Loucy (cell line): ENCODE results near the gene MARVELD1.

Source experiments
- H2AFZ ChIP-seq: fragments of 200-600 bp; sonication (generic); 2 replicates; pipeline ENCODE4 v1.6.0; 2016; ENCODE audit warnings: antibody characterized with exemption, mild to moderate bottlenecking, low read length, moderate library complexity
- H3F3A ChIP-seq: fragments of 200-600 bp; 2 replicates; pipeline ENCODE4 v1.6.0; 2016; ENCODE audit warnings: antibody characterized with exemption, low read depth, mild to moderate bottlenecking
- H3K27me3 ChIP-seq: fragments of 200-600 bp; sonication (generic); 2 replicates; pipeline ENCODE4 v1.6.1; 2014; ENCODE audit warnings: low read length, mild to moderate bottlenecking; ENCODE audit not compliant: insufficient read depth, poor library complexity, severe bottlenecking
- H3K36me3 ChIP-seq: fragments of 200-600 bp; sonication (generic); 2 replicates; pipeline ENCODE4 v1.6.1; 2016; ENCODE audit warnings: low read length; ENCODE audit not compliant: insufficient read depth
- H3K4me1 ChIP-seq: fragments of 200-600 bp; sonication (generic); 2 replicates; pipeline ENCODE4 v1.5.1; 2014; ENCODE audit warnings: low read length, mild to moderate bottlenecking; ENCODE audit not compliant: insufficient read depth, poor library complexity, severe bottlenecking
- H3K4me2 ChIP-seq: fragments of 200-600 bp; sonication (generic); 2 replicates; pipeline ENCODE4 v1.6.0; 2014; ENCODE audit warnings: antibody characterized with exemption, low read length, low read depth, mild to moderate bottlenecking; ENCODE audit not compliant: poor library complexity, severe bottlenecking
- H3K4me3 ChIP-seq: fragments of 200-600 bp; sonication (generic); 2 replicates; pipeline ENCODE4 v1.5.1; 2014; ENCODE audit warnings: low read length, mild to moderate bottlenecking, mixed read lengths; ENCODE audit not compliant: poor library complexity, severe bottlenecking
- H3K79me2 ChIP-seq: fragments of 200-600 bp; sonication (generic); 2 replicates; pipeline ENCODE4 v1.6.1; 2014; ENCODE audit warnings: low read length; ENCODE audit not compliant: insufficient read depth
- H3K9ac ChIP-seq: fragments of 200-600 bp; sonication (generic); 2 replicates; pipeline ENCODE4 v1.6.0; 2014; ENCODE audit warnings: mild to moderate bottlenecking, low read depth, low read length, moderate library complexity; ENCODE audit not compliant: poor library complexity, severe bottlenecking
- H3K9me2 ChIP-seq: fragments of 200-600 bp; sonication (generic); replicated peaks from 2 replicates; pipeline ENCODE4 v1.6.1; 2016; ENCODE audit warnings: low read depth, low read length, mixed read lengths
- H3K9me3 ChIP-seq: fragments of 200-600 bp; sonication (generic); 2 replicates; pipeline ENCODE4 v1.6.1; 2014; ENCODE audit warnings: mild to moderate bottlenecking, antibody characterized with exemption, low read length, low read depth; ENCODE audit not compliant: insufficient read depth
- H4K20me1 ChIP-seq: fragments of 200-600 bp; sonication (generic); 2 replicates; pipeline ENCODE4 v1.6.0; 2014; ENCODE audit warnings: antibody characterized with exemption, low read length, mild to moderate bottlenecking; ENCODE audit not compliant: insufficient read depth, poor library complexity, severe bottlenecking
- CTCF ChIP-seq: fragments of 200-600 bp; sonication (generic); conservative IDR thresholded peaks from 2 replicates; pipeline ENCODE4 v1.5.1; 2014; ENCODE audit warnings: mild to moderate bottlenecking, antibody characterized with exemption, low read length
- EZH2phosphoT487 ChIP-seq: fragments of 200-600 bp; IDR thresholded peaks from 2 replicates; pipeline ENCODE4 v1.6.1; 2018; ENCODE audit warnings: antibody characterized with exemption, mild to moderate bottlenecking, moderate library complexity, borderline replicate concordance

MARVELD1 gene

DNA sequence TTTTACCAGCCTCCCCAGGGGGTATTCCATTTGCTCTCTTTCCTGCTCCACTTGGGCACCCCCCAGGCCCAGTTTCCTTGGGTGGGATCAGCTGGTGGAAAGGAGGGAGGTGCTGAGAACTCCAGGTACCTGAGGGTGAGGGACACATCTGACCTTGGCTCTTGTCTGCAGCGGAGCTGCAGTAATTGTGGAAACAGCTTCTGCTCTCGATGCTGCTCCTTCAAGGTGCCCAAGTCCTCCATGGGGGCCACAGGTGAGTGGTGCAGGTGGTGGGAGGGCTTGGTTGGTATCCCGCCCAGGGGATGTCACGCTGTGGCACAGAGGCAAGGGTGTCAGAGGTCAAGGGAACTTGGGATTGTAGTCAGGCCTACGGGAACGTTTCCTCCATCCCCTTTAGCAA lies 43.9 kb downstream of the MARVELD1 start:
- peaks cover 83% of the 10 kb centered on the region; the same call in 1 of the 2 replicates for H3K36me3 ChIP-seq
- H3K9me3 ChIP-seq = no peaks in the 10 kb centered on the region
- no peaks in the 10 kb centered on the region for H3F3A ChIP-seq
- no peaks in the 10 kb centered on the region for H3K27me3 ChIP-seq
- no peak for TF ChIP-seq EZH2phosphoT487
- TF ChIP-seq CTCF = no peak
- no peak overlapping the region for H3K4me3 ChIP-seq
- no peaks in the 10 kb centered on the region for H3K9me2 ChIP-seq
- H2AFZ ChIP-seq = no peak overlapping the region
- no peaks in the 10 kb centered on the region for H3K4me1 ChIP-seq
- no peaks in the 10 kb centered on the region for H3K79me2 ChIP-seq
- no peaks in the 10 kb centered on the region for H4K20me1 ChIP-seq
- H3K9ac ChIP-seq = no peak overlapping the region
- H3K4me2 ChIP-seq = no peak overlapping the region

GRCh38 chr10:97759158-97759887 lies 45.8 kb downstream of the MARVELD1 start:
- Histone ChIP-seq H3K9me2 (no peaks in the 10 kb centered on the region), H3K79me2 (no peaks in the 10 kb centered on the region), H3K4me1 (no peaks in the 10 kb centered on the region), H3K4me2 (no peak overlapping the region), H3K36me3 (peaks cover 68% of the 10 kb centered on the region; the same call in 1 of the 2 replicates), H3K9ac (no peak overlapping the region), H3K4me3 (no peak overlapping the region), H3K9me3 (no peaks in the 10 kb centered on the region), H3K27me3 (no peaks in the 10 kb centered on the region), H3F3A (no peaks in the 10 kb centered on the region), H2AFZ (no peak overlapping the region), H4K20me1 (no peaks in the 10 kb centered on the region)
- TF ChIP-seq EZH2phosphoT487 = no peak
- TF ChIP-seq CTCF = peak; percentile 89

- Histone ChIP-seq H3K4me2 (no peak overlapping the region), H3K9me3 (no peaks in the 10 kb centered on the region), H3K4me3 (no peak overlapping the region), H3K79me2 (no peaks in the 10 kb centered on the region), H3K36me3 (peaks cover 62% of the 10 kb centered on the region; the same call in 1 of the 2 replicates), H2AFZ (no peak overlapping the region), H4K20me1 (no peaks in the 10 kb centered on the region), H3K9ac (no peak overlapping the region), H3F3A (no peaks in the 10 kb centered on the region), H3K9me2 (no peaks in the 10 kb centered on the region), H3K4me1 (no peaks in the 10 kb centered on the region), H3K27me3 (no peaks in the 10 kb centered on the region)
- TF ChIP-seq EZH2phosphoT487 = no peak
- TF ChIP-seq CTCF = no peak
Measured at GRCh38 chr10:97759946-97760345, 46.4 kb downstream of the MARVELD1 start.
